Measurements from ENCODE around the gene TFDP3. TPM values are rescaled to one million over a fixed set of nuclear protein-coding genes. Genes with fewer than 3 reads are reported as not detected.

Gene TFDP3
- total RNA-seq, 4 donors from 2014 or later, result not detected

- TF ChIP-seq POLR2A (IDR thresholded peaks at IDR 0.05), result no peak
- TF ChIP-seq CTCF (IDR thresholded peaks at IDR 0.05 in 4 of 5, conservative IDR thresholded peaks at IDR 0.05 in 1 of 5), result no peak
- intact Hi-C loops (cut with DNase I; ENCODE audit: low total_unique reads) (no loop called here), in situ Hi-C loops (cut with MboI; ENCODE audit: low sequenced_read_pairs in 4 of 4) (no loop called here)
- Histone ChIP-seq H3K36me3 (no peaks in the 10 kb centered on the region), H3K27ac (no peak overlapping the region), H3K4me3 (no peak overlapping the region), H3K4me1 (no peaks in the 10 kb centered on the region), H3K27me3 (no peaks in the 10 kb centered on the region), H3K9me3 (no peaks in the 10 kb centered on the region)
- no peak for ATAC-seq
- no peak for DNase-seq
These were observed 26.5 kb downstream of the TFDP3 start for GRCh38 chrX:133191739-133192039.

GRCh38 chrX:133190877-133191738, 27.0 kb downstream of the TFDP3 start:
- intact Hi-C loops (cut with DNase I; ENCODE audit: low total_unique reads), result no loop called here
- H3K9me3 ChIP-seq, result no peaks in the 10 kb centered on the region
- no peak for ATAC-seq
- no peaks in the 10 kb centered on the region for H3K27me3 ChIP-seq
- no peaks in the 10 kb centered on the region for H3K36me3 ChIP-seq
- no peak overlapping the region for H3K4me3 ChIP-seq
- no peak overlapping the region for H3K27ac ChIP-seq
- no peak for DNase-seq
- in situ Hi-C loops (cut with MboI; ENCODE audit: low sequenced_read_pairs in 4 of 4), result no loop called here
- TF ChIP-seq POLR2A (IDR thresholded peaks at IDR 0.05), result no peak
- TF ChIP-seq CTCF (IDR thresholded peaks at IDR 0.05 in 4 of 5, conservative IDR thresholded peaks at IDR 0.05 in 1 of 5), result no peak
- H3K4me1 ChIP-seq, result no peaks in the 10 kb centered on the region

- H3K9me3 ChIP-seq, result no peaks in the 10 kb centered on the region
- no peak overlapping the region for H3K27ac ChIP-seq
- TF ChIP-seq CTCF (IDR thresholded peaks at IDR 0.05 in 4 of 5, conservative IDR thresholded peaks at IDR 0.05 in 1 of 5), result no peak
- TF ChIP-seq POLR2A (IDR thresholded peaks at IDR 0.05), result no peak
- H3K27me3 ChIP-seq, result no peaks in the 10 kb centered on the region
- H3K4me3 ChIP-seq, result no peak overlapping the region
- in situ Hi-C loops (cut with MboI; ENCODE audit: low sequenced_read_pairs in 4 of 4), result no loop called here
- DNase-seq (no peak), ATAC-seq (no peak)
- intact Hi-C loops (cut with DNase I; ENCODE audit: low total_unique reads), result no loop called here
- no peaks in the 10 kb centered on the region for H3K4me1 ChIP-seq
- H3K36me3 ChIP-seq, result no peaks in the 10 kb centered on the region
These were observed 29.0 kb downstream of the TFDP3 start for GRCh38 chrX:133189195-133189594.

- in situ Hi-C loops (cut with MboI; ENCODE audit: low sequenced_read_pairs in 4 of 4) (no loop called here), intact Hi-C loops (cut with DNase I; ENCODE audit: low total_unique reads) (no loop called here)
- H3K36me3 ChIP-seq, result no peaks in the 10 kb centered on the region
- H3K27me3 ChIP-seq, result no peaks in the 10 kb centered on the region
- no peak for TF ChIP-seq CTCF (IDR thresholded peaks at IDR 0.05 in 4 of 5, conservative IDR thresholded peaks at IDR 0.05 in 1 of 5)
- no peak for TF ChIP-seq POLR2A (IDR thresholded peaks at IDR 0.05)
- ATAC-seq (no peak), DNase-seq (no peak)
- H3K4me1 ChIP-seq, result no peaks in the 10 kb centered on the region
- no peaks in the 10 kb centered on the region for H3K9me3 ChIP-seq
- H3K27ac ChIP-seq, result no peak overlapping the region
- H3K4me3 ChIP-seq, result no peak overlapping the region
These were observed 29.5 kb downstream of the TFDP3 start for GRCh38 chrX:133188631-133189030.

GRCh38 chrX:133185938-133186337, 32.2 kb downstream of the TFDP3 start:
- H3K9me3 ChIP-seq, result no peaks in the 10 kb centered on the region
- H3K4me3 ChIP-seq, result no peak overlapping the region
- no peak for TF ChIP-seq CTCF (IDR thresholded peaks at IDR 0.05 in 4 of 5, conservative IDR thresholded peaks at IDR 0.05 in 1 of 5)
- intact Hi-C loops (cut with DNase I; ENCODE audit: low total_unique reads), result no loop called here
- in situ Hi-C loops (cut with MboI; ENCODE audit: low sequenced_read_pairs in 4 of 4), result no loop called here
- no peak for ATAC-seq
- no peaks in the 10 kb centered on the region for H3K4me1 ChIP-seq
- no peak overlapping the region for H3K27ac ChIP-seq
- DNase-seq, result no peak
- no peaks in the 10 kb centered on the region for H3K36me3 ChIP-seq
- H3K27me3 ChIP-seq, result no peaks in the 10 kb centered on the region
